ENCODE data around the gene ZNF684. TPM values are rescaled to one million over a fixed set of nuclear protein-coding genes. Genes with fewer than 3 reads are reported as not detected.
"Not testable (repeated sequence)": the region's sequence is repeated elsewhere in the genome, so short reads cannot be mapped to it uniquely, and the experiment has no call there.

ZNF684 gene
- 1 to 10 TPM; 1.7 to 4.0 (median 3.1) TPM for total RNA-seq

- peak within 1 kb of the TSS; percentile 42 for H3K27ac ChIP-seq
- peak; percentile 90 to 91 for DNase-seq (ENCODE audit: low spot score in 2 of 2)
- H3K9me3 ChIP-seq: no peaks in the 10 kb centered on the region
- peak within 1 kb of the TSS; percentile 64 for H3K4me3 ChIP-seq
- WGBS: 0% methylated on average over 23 of the region's 35 CpGs
- no peak for TF ChIP-seq POLR2AphosphoS5 (IDR thresholded peaks at IDR 0.05)
- TF ChIP-seq, protein P1, sequence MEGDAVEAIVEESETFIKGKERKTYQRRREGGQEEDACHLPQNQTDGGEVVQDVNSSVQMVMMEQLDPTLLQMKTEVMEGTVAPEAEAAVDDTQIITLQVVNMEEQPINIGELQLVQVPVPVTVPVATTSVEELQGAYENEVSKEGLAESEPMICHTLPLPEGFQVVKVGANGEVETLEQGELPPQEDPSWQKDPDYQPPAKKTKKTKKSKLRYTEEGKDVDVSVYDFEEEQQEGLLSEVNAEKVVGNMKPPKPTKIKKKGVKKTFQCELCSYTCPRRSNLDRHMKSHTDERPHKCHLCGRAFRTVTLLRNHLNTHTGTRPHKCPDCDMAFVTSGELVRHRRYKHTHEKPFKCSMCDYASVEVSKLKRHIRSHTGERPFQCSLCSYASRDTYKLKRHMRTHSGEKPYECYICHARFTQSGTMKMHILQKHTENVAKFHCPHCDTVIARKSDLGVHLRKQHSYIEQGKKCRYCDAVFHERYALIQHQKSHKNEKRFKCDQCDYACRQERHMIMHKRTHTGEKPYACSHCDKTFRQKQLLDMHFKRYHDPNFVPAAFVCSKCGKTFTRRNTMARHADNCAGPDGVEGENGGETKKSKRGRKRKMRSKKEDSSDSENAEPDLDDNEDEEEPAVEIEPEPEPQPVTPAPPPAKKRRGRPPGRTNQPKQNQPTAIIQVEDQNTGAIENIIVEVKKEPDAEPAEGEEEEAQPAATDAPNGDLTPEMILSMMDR (IDR thresholded peaks at IDR 0.05): no peak
- TF ChIP-seq POLR2A (IDR thresholded peaks at IDR 0.05): no peak
- TF ChIP-seq EP300 (IDR thresholded peaks at IDR 0.05): no peak
- peaks cover 17% of the 10 kb centered on the region for H3K4me1 ChIP-seq
- no peaks in the 10 kb centered on the region for H3K36me3 ChIP-seq
- no peaks in the 10 kb centered on the region for H3K27me3 ChIP-seq
These were observed at the start of gene ZNF684 for GRCh38 chr1:40531381-40532061. Gene ZNF684, plus strand, starts transcription at chr1:40531637. Its CDS starts 1,530 bp downstream, at chr1:40533167.

DNA sequence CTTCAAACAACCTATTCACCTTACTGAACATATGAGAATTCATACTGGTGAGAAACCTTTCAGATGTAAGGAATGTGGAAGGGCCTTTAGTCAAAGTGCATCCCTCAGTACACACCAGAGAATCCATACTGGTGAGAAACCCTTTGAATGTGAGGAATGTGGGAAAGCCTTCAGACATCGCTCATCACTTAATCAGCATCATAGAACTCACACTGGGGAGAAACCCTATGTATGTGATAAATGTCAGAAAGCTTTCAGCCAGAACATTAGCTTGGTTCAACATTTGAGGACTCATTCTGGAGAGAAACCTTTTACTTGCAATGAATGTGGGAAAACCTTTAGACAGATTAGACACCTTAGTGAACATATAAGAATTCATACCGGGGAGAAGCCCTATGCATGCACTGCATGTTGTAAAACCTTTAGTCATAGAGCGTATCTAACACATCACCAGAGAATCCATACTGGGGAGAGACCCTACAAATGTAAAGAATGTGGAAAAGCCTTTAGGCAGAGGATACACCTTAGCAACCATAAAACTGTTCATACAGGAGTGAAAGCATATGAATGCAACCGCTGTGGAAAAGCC, 36.0 kb upstream of the ZNF684 start:
- Histone ChIP-seq H3K27me3 (no peaks in the 10 kb centered on the region), H3K4me1 (no peaks in the 10 kb centered on the region), H3K27ac (no peak overlapping the region), H3K9me3 (peaks cover 39% of the 10 kb centered on the region), H3K4me3 (no peak overlapping the region), H3K36me3 (peaks cover 60% of the 10 kb centered on the region)
- TF ChIP-seq, protein P1 (IDR thresholded peaks at IDR 0.05): no peak
- TF ChIP-seq EP300 (IDR thresholded peaks at IDR 0.05): no peak
- TF ChIP-seq POLR2A (IDR thresholded peaks at IDR 0.05): no peak
- no peak for TF ChIP-seq POLR2AphosphoS5 (IDR thresholded peaks at IDR 0.05)
- WGBS: 99% methylated on average over 4 of the region's 4 CpGs
- no peak for DNase-seq (ENCODE audit: low spot score in 2 of 2)

DNA sequence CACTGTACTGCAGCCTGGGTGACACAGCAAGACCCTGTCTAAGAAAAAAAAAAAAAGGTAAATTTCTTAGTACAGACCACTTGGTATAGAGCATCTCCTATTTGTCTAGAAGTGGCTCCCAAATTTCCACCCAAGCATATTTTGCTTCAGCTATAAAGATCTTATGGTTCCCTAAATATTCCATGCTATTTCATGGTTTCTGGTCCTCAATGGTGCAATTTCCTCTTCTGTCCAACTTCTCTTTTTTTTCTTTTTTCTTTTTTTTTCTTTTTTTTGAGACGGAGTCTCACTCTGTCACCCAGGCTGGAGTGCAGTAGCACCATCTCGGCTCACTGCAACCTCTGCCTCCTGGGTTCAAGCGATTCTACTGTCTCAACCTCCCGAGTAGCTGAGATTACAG, 28.8 kb upstream of the ZNF684 start:
- H3K4me3 ChIP-seq; H3K36me3 ChIP-seq; H3K27me3 ChIP-seq; H3K4me1 ChIP-seq; DNase-seq (ENCODE audit: low spot score in 2 of 2); H3K27ac ChIP-seq: not testable (repeated sequence)
- WGBS: 95% methylated on average over 4 of the region's 4 CpGs
- H3K9me3 ChIP-seq: peaks cover 29% of the 10 kb centered on the region

DNA sequence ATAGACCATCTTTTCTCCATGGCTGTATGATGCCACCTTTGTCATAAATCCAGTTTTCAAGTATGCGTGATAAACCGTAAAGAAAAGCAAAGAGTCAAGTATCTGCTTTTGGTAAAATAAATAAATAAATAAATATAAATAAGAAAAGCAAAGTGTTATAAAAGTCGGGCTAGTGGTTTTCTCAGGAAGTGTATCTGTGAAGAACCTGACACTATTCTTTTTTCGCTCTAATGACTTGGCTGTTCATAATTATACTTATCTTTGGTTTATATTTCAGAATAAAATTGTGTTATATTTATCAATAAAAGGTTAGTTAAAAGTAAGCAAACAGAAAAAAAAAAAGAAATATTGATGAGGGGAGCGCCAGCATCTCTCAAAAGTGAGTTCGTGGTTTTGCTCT, 23.5 kb upstream of the ZNF684 start:
- Histone ChIP-seq H3K4me1 (peaks cover 9% of the 10 kb centered on the region), H3K9me3 (no peaks in the 10 kb centered on the region), H3K27me3 (no peaks in the 10 kb centered on the region), H3K4me3 (peak overlapping the region; percentile 57), H3K36me3 (no peaks in the 10 kb centered on the region), H3K27ac (no peak overlapping the region)
- TF ChIP-seq POLR2AphosphoS5 (IDR thresholded peaks at IDR 0.05) (no peak), EP300 (IDR thresholded peaks at IDR 0.05) (no peak), POLR2A (IDR thresholded peaks at IDR 0.05) (no peak)
- TF ChIP-seq, protein P1 (IDR thresholded peaks at IDR 0.05): no peak
- WGBS: 65% methylated on average over 6 of the region's 6 CpGs
- no peak for DNase-seq (ENCODE audit: low spot score in 2 of 2)

DNA sequence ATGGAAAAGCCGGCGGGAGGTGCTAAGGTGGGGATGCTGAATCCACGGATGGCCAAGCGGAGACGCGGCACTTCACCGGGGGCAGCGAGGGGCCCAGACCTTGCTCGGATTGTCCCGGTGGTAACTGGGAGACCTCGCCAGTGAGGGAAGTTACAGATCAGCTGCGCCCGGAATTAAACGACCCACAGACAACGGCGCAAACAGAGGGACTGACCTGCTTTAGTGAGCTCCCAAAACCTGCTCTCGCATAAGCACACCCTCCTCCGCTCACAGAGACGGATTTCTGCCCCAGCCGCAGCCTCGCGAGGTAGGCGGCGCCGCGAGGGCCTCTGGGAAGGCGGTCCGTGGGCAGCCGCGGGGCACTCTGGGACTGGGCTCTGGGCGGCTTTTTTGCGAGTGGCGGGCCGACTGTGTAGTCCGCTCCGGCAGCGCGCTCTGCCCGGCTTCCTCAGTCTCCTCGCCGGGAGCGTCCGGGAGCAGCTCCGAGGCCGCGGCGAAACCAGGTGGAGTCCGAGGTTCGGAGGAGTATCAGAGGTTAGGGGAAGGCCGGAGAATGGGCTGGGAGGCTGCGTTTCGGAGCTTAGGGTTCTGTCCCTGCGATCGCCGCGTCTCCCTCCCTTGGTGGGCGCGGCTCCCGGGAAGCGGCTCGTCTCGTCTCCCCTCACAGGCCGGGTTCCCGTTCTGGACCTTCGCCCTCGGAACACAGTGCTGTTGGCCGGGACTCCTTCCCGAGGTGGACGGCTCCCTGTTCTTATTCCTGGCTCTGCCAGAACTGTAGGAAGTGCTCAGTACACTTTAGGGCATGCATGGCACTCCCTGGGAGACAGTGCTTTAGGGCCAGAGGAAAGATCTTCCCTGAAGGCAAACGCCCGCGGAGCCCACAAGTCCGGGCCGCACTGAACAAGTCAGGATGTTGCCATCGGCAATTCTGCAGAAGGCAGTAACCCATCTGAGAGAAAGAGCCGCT, 22.8 kb upstream of the ZNF684 start, which contains the start of gene EXO5:
TSS of gene EXO5 (plus strand) at position 393 of the 967 bp plus-strand sequence. CDS start 5,778 bp downstream, outside the sequence.
- peak; percentile 74 to 89 for DNase-seq (ENCODE audit: low spot score in 2 of 2)
- WGBS: 0% methylated on average over 25 of the region's 76 CpGs

More for the DNA sequence above, 22.8 kb upstream of the ZNF684 start, which contains the start of gene EXO5:
- TF ChIP-seq POLR2A (IDR thresholded peaks at IDR 0.05) (no peak), POLR2AphosphoS5 (IDR thresholded peaks at IDR 0.05) (no peak), EP300 (IDR thresholded peaks at IDR 0.05) (no peak)
- TF ChIP-seq, protein P1 (IDR thresholded peaks at IDR 0.05): no peak
- Histone ChIP-seq H3K4me1 (peaks cover 9% of the 10 kb centered on the region), H3K4me3 (peak within 1 kb of the TSS; percentile 57), H3K36me3 (no peaks in the 10 kb centered on the region), H3K9me3 (no peaks in the 10 kb centered on the region), H3K27ac (peak within 1 kb of the TSS; percentile 2), H3K27me3 (no peaks in the 10 kb centered on the region)

Measured in suprapubic skin (tissue), 4 donors.